Calu3 (cell line): ENCODE data around the gene STAG1. TPM values are rescaled to one million over a fixed set of nuclear protein-coding genes. Genes with fewer than 3 reads are reported as not detected.
"Not testable (repeated sequence)": the region's sequence is repeated elsewhere in the genome, so short reads cannot be mapped to it uniquely, and the experiment has no call there.

ENCODE experiments used
- BruUV-seq: library from RNA; stranded (reverse); fragments of 400-500 nt; replicated peaks from 2 replicates; lab custom pipeline; 2021; lab: Mats Ljungman, UMichigan
- CTCF ChIA-PET: fragments of 300-600 bp; sonication (Branson Sonifier 250); formaldehyde crosslinking; loops from one replicate; lab custom pipeline; 2022; ENCODE audit warnings: antibody characterized with exemption; lab: Charles Lee
- DNase-seq: peaks from one replicate; pipeline ENCODE4 v3.0.0; 2022
- H3K27ac Mint-ChIP-seq: one replicate; pipeline ENCODE4 v1.8.0; 2022; ENCODE audit warnings: mixed read lengths; ENCODE audit not compliant: unreplicated experiment
- H3K27me3 Mint-ChIP-seq: one replicate; pipeline ENCODE4 v1.8.0; 2022; ENCODE audit warnings: mixed read lengths; ENCODE audit not compliant: unreplicated experiment
- H3K36me3 Mint-ChIP-seq: one replicate; pipeline ENCODE4 v1.8.0; 2022; ENCODE audit warnings: mild to moderate bottlenecking, moderate library complexity, mixed read lengths; ENCODE audit not compliant: insufficient read depth, unreplicated experiment
- H3K4me1 Mint-ChIP-seq: one replicate; pipeline ENCODE4 v1.8.0; 2022; ENCODE audit warnings: mild to moderate bottlenecking, low read depth, mixed read lengths; ENCODE audit not compliant: unreplicated experiment
- H3K4me3 Mint-ChIP-seq: one replicate; pipeline ENCODE4 v1.8.0; 2022; ENCODE audit warnings: mild to moderate bottlenecking, low read depth, moderate library complexity, mixed read lengths; ENCODE audit not compliant: unreplicated experiment
- H3K9me3 Mint-ChIP-seq: one replicate; pipeline ENCODE4 v1.8.0; 2022; ENCODE audit warnings: low read depth, mixed read lengths; ENCODE audit not compliant: unreplicated experiment
- intact Hi-C: fragments of 100-400 bp; cut with micrococcal nuclease; formaldehyde crosslinking; loops from one replicate; pipeline ENCODE4 v1.10.0; 2022; ENCODE audit not compliant: unreplicated experiment
- total RNA-seq: library from RNA; stranded (reverse); gene quantifications from 2 replicates; pipeline ENCODE4 v1.2.3, GENCODE V29; 2022
- TF ChIP-seq, protein P1 (sequence below): fragments of 200-600 bp; IDR thresholded peaks from one replicate; pipeline ENCODE4 v1.8.0; 2022; ENCODE audit warnings: antibody characterized with exemption; ENCODE audit not compliant: unreplicated experiment

The STAG1 gene
- total RNA-seq, 1 experiment from 2014 or later = 39.3 TPM

DNA sequence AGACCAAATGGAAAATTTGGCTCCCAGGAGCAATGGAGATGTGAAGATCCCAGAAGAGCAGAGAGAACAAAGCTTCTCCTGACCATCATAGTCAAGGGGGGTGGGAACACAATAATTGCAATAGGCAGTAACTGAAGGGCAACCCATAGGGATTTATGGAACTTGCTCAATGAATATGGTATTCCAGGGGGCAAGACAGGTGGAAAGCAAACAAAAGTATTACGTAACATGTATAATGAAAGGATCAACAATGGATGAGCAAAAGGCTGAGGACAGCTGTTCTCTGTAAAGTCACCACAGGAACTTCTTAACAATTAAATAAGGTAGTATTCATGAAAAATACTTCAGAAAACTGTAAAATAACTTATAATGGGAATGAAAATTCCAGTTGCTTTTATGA, 275.9 kb downstream of the STAG1 start:
- no peaks in the 10 kb centered on the region for H3K9me3 Mint-ChIP-seq
- no peak overlapping the region for H3K4me3 Mint-ChIP-seq
- H3K36me3 Mint-ChIP-seq = no peaks in the 10 kb centered on the region

DNA sequence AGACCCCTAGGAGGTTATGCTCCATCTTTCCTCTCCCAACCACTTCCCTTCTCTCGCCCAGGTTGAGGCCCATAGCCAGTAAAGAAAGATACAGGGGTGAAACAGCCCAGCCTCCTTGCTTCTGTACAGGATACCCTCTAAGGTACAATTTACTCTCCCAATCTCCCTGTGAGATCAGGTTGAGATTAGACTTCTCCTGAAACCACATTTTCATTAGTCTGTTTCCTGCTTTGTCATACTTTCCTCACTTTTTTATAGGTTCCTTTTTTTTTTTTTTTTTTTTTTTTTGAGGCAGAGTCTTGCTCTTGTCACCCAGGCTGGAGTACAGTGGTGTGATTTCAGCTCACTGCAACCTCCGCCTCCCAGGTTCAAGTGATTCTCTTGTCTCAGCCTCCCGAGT, 277.3 kb downstream of the STAG1 start:
- H3K4me1 Mint-ChIP-seq, H3K27me3 Mint-ChIP-seq, H3K27ac Mint-ChIP-seq, DNase-seq, CTCF ChIA-PET, intact Hi-C loops, H3K9me3 Mint-ChIP-seq, H3K4me3 Mint-ChIP-seq, H3K36me3 Mint-ChIP-seq, BruUV-seq: not testable (repeated sequence)

More for the DNA sequence above, 275.9 kb downstream of the STAG1 start:
- no TSS peak for BruUV-seq
- no peak for DNase-seq
- Mint-ChIP-seq H3K27ac (no peak overlapping the region), H3K4me1 (no peaks in the 10 kb centered on the region), H3K27me3 (no peaks in the 10 kb centered on the region)
- intact Hi-C loops = no loop called here
- CTCF ChIA-PET = interaction anchor here (1.6 kb wide), 1 partner anchor 9 kb away, joined by 5 read pairs; no protein-coding TSS in a partner anchor
- TF ChIP-seq, protein P1, sequence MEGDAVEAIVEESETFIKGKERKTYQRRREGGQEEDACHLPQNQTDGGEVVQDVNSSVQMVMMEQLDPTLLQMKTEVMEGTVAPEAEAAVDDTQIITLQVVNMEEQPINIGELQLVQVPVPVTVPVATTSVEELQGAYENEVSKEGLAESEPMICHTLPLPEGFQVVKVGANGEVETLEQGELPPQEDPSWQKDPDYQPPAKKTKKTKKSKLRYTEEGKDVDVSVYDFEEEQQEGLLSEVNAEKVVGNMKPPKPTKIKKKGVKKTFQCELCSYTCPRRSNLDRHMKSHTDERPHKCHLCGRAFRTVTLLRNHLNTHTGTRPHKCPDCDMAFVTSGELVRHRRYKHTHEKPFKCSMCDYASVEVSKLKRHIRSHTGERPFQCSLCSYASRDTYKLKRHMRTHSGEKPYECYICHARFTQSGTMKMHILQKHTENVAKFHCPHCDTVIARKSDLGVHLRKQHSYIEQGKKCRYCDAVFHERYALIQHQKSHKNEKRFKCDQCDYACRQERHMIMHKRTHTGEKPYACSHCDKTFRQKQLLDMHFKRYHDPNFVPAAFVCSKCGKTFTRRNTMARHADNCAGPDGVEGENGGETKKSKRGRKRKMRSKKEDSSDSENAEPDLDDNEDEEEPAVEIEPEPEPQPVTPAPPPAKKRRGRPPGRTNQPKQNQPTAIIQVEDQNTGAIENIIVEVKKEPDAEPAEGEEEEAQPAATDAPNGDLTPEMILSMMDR = no peak

DNA sequence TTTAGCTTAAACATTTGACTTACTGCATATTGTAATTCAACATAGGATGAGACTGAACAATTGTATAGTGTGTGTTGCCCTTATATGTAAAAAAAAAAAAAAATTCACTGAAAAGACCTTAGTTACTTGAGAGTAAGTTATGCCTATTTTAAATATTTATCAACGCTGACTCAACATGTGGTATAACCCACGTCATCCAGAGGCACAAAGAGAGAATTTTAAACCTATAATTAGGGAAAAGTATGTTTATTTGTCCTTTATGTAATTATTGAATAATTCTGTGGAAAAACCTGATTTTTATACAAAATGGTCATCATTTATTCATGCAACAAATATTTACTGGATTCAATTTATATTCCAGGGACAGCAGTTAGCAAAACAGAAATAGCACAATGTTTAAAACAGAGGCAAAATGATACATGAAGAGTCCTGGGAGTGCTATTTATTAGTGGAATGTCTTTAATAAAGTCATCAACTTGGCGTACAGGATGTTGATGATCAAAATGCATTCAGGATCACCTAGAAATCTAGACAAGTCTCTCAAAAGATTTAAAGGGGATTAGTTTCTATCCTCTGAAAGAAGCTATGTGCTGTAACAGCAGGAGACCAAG, 278.4 kb downstream of the STAG1 start:
- no TSS peak for BruUV-seq
- Mint-ChIP-seq H3K36me3 (no peaks in the 10 kb centered on the region), H3K27me3 (no peaks in the 10 kb centered on the region), H3K9me3 (no peaks in the 10 kb centered on the region), H3K27ac (no peak overlapping the region), H3K4me3 (no peak overlapping the region), H3K4me1 (no peaks in the 10 kb centered on the region)
- no peak for DNase-seq
- CTCF ChIA-PET = interaction anchor here (0.7 kb wide), 1 partner anchor 48 kb away, joined by 4 read pairs; no protein-coding TSS in a partner anchor
- intact Hi-C loops = no loop called here
- TF ChIP-seq, protein P1 = no peak

DNA sequence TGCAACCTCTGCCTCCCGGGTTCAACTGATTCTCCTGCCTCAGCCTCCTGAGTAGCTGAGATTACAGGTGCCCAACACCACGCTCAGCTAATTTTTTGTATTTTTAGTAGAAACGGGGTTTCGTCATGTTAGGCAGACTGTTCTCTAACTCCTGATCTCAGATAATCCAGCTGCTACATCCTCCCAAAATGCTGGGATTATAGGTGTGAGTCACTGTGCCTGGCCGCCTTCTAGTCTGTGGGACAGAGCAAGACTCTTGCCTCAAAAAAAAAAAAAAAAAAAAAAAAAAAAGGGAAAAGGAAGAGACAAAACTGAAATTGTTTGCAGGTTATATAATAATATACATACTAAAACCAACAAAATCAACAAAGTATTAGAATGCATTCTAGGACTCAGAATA, 286.9 kb downstream of the STAG1 start:
- CTCF ChIA-PET = interaction anchor here (0.6 kb wide), 1 partner anchor 32 kb away, joined by 6 read pairs; no protein-coding TSS in a partner anchor
- Mint-ChIP-seq H3K27me3 (no peaks in the 10 kb centered on the region), H3K4me3 (no peak overlapping the region), H3K4me1 (no peaks in the 10 kb centered on the region), H3K9me3 (peaks cover 4% of the 10 kb centered on the region), H3K27ac (no peak overlapping the region), H3K36me3 (no peaks in the 10 kb centered on the region)
- BruUV-seq = no TSS peak
- intact Hi-C loops = no loop called here
- no peak for DNase-seq
- TF ChIP-seq, protein P1 = no peak

DNA sequence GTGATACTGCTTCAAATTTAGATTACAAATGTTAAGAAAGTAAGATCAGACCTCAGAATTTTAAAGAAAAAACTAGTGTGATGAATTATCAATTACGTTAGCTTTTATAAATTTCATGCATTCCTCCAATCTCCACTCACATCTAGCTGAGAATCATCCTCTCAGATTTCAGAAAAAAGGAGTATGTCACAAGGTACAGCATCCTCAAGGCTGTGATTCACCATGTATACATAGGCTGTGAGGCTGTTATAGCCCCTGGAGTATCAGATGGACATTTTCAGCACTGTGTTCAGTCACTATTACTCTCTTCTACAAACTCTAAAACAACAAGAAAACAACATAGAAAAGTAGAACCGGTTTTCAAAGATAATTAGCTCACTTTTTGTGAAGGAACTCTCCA, 287.7 kb downstream of the STAG1 start:
- no peak for DNase-seq
- H3K27ac Mint-ChIP-seq = no peak overlapping the region
- intact Hi-C loops = no loop called here
- CTCF ChIA-PET = no interaction called here
- no peaks in the 10 kb centered on the region for H3K36me3 Mint-ChIP-seq
- H3K27me3 Mint-ChIP-seq = no peaks in the 10 kb centered on the region
- peaks cover 4% of the 10 kb centered on the region for H3K9me3 Mint-ChIP-seq
- no peaks in the 10 kb centered on the region for H3K4me1 Mint-ChIP-seq
- TF ChIP-seq, protein P1 = no peak
- H3K4me3 Mint-ChIP-seq = no peak overlapping the region
- BruUV-seq = no TSS peak
